Fibroblast of the aortic adventitia (primary cell): ENCODE data around the gene TNNT2. TPM values are rescaled to one million over a fixed set of nuclear protein-coding genes. Genes with fewer than 3 reads are reported as not detected.

Experiments used
- DNase-seq: peaks from one replicate; pipeline ENCODE4 v3.0.0-alpha.2; 2010; ENCODE audit warnings: low read depth
- H3K4me3 ChIP-seq: 2 replicates; pipeline ENCODE4 v1.5.1; 2011; ENCODE audit warnings: low read depth, mild to moderate bottlenecking, control low read depth, low read length, moderate library complexity
- CTCF ChIP-seq: IDR thresholded peaks from 2 replicates; pipeline ENCODE4 v1.5.1; 2011; ENCODE audit warnings: mild to moderate bottlenecking, low read length, control low read depth, inconsistent platforms; ENCODE audit not compliant: insufficient read depth
- total RNA-seq: library from RNA; depleted of rRNA; stranded (reverse); fragments of >200 nt; gene quantifications from 2 replicates; pipeline ENCODE4 v1.2.3, GENCODE V29; 2012; ENCODE audit warnings: low replicate concordance

The TNNT2 gene
- total RNA-seq, 1 donor: 0.09 TPM

- no peak overlapping the region for H3K4me3 ChIP-seq
- TF ChIP-seq CTCF: no peak
- DNase-seq: no peak
These were observed 42.2 kb downstream of the TNNT2 start for GRCh38 chr1:201335174-201335870.

- no peak for TF ChIP-seq CTCF
- no peak overlapping the region for H3K4me3 ChIP-seq
- no peak for DNase-seq
These were observed 42.9 kb downstream of the TNNT2 start for GRCh38 chr1:201334325-201335173.

- no peak for TF ChIP-seq CTCF
- no peak overlapping the region for H3K4me3 ChIP-seq
- DNase-seq: no peak
These were observed 44.7 kb downstream of the TNNT2 start for GRCh38 chr1:201332616-201333335.

GRCh38 chr1:201332021-201332420, 45.5 kb downstream of the TNNT2 start:
- no peak overlapping the region for H3K4me3 ChIP-seq
- no peak for TF ChIP-seq CTCF
- no peak for DNase-seq

GRCh38 chr1:201331166-201331565, 46.3 kb downstream of the TNNT2 start:
- no peak for TF ChIP-seq CTCF
- no peak for DNase-seq
- H3K4me3 ChIP-seq: no peak overlapping the region

- no peak overlapping the region for H3K4me3 ChIP-seq
- TF ChIP-seq CTCF: no peak
- DNase-seq: no peak
These were observed 46.9 kb downstream of the TNNT2 start for GRCh38 chr1:201330541-201330940.
